Measurements from ENCODE around the gene KCNIP1.
"Not testable (repeated sequence)": the region's sequence is repeated elsewhere in the genome, so short reads cannot be mapped to it uniquely, and the experiment has no call there.

DNA sequence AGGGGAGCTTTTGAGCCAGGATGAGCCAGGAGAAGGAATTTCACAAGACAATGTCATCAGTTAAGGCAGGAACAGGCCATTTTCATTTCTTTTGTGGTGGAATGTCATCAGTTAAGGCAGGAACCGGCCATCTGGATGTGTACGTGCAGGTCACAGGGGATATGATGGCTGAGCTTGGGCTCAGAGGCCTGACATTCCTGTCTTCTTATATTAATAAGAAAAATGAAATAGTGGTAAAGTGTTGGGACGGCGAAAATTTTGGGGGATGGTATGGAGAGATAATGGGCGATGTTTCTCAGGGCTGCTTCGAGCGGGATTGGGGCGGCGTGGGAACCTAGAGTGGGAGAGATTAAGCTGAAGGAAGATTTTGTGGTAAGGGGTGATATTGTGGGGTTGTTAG, 258.5 kb downstream of the KCNIP1 start:
- TF ChIP-seq, protein P1, sequence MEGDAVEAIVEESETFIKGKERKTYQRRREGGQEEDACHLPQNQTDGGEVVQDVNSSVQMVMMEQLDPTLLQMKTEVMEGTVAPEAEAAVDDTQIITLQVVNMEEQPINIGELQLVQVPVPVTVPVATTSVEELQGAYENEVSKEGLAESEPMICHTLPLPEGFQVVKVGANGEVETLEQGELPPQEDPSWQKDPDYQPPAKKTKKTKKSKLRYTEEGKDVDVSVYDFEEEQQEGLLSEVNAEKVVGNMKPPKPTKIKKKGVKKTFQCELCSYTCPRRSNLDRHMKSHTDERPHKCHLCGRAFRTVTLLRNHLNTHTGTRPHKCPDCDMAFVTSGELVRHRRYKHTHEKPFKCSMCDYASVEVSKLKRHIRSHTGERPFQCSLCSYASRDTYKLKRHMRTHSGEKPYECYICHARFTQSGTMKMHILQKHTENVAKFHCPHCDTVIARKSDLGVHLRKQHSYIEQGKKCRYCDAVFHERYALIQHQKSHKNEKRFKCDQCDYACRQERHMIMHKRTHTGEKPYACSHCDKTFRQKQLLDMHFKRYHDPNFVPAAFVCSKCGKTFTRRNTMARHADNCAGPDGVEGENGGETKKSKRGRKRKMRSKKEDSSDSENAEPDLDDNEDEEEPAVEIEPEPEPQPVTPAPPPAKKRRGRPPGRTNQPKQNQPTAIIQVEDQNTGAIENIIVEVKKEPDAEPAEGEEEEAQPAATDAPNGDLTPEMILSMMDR (IDR thresholded peaks at IDR 0.05; ENCODE audit: poor library complexity), result not testable (repeated sequence)
- not testable (repeated sequence) for TF ChIP-seq EZH2 (IDR thresholded peaks at IDR 0.05; ENCODE audit: borderline replicate concordance); EZH2phosphoT487 (IDR thresholded peaks at IDR 0.05; ENCODE audit: low read depth, severe bottlenecking, unreplicated experiment)

Data from hepatocyte (in vitro differentiated cells).